Activated CD8-positive, alpha-beta T cell treated with anti-CD3 and anti-CD28 coated beads for 36 hours (primary cell): ENCODE measurements around the gene DPYD. TPM values are rescaled to one million over a fixed set of nuclear protein-coding genes. Genes with fewer than 3 reads are reported as not detected.

ENCODE experiments used
- ATAC-seq: fragments of 200-7000 bp; cut with Tn5 transposase; one replicate; pipeline ENCODE4 v1.10.0; 2021; ENCODE audit warnings: mild to moderate bottlenecking, moderate library complexity
- CTCF ChIA-PET: fragments of 350-600 bp; sonication (Branson Sonifier 250); formaldehyde crosslinking; loops from one replicate; lab custom pipeline; 2021; ENCODE audit warnings: antibody characterized with exemption; lab: Charles Lee
- POLR2A ChIA-PET: fragments of 350-600 bp; sonication (Branson Sonifier 250); formaldehyde crosslinking; loops from one replicate; lab custom pipeline; 2021; ENCODE audit warnings: antibody characterized with exemption; lab: Charles Lee
- DNase-seq: peaks from one replicate; pipeline ENCODE4 v3.0.0-alpha.2; 2020
- H3K27ac Mint-ChIP-seq: one replicate; pipeline ENCODE4 v1.8.0; 2021; ENCODE audit warnings: mild to moderate bottlenecking, mixed read lengths
- H3K27me3 Mint-ChIP-seq: one replicate; pipeline ENCODE4 v1.8.0; 2021; ENCODE audit warnings: mixed read lengths
- H3K36me3 Mint-ChIP-seq: one replicate; pipeline ENCODE4 v1.8.0; 2021; ENCODE audit warnings: low read depth, mixed read lengths
- H3K4me1 Mint-ChIP-seq: one replicate; pipeline ENCODE4 v1.8.0; 2021; ENCODE audit warnings: low read depth, mixed read lengths
- H3K4me3 Mint-ChIP-seq: one replicate; pipeline ENCODE4 v1.8.0; 2021; ENCODE audit warnings: mild to moderate bottlenecking, moderate library complexity, mixed read lengths
- H3K9me3 Mint-ChIP-seq: one replicate; pipeline ENCODE4 v1.8.0; 2021; ENCODE audit warnings: mixed read lengths
- intact Hi-C: fragments of 100-400 bp; cut with micrococcal nuclease; formaldehyde crosslinking; loops from one replicate; pipeline ENCODE4 v1.10.0; 2022
- total RNA-seq, 2 experiments: library from RNA; stranded (reverse); gene quantifications; one replicate each; pipeline ENCODE4 v1.2.3, GENCODE V29; 2021
- TF ChIP-seq, protein P1 (sequence below): fragments of 200-600 bp; IDR thresholded peaks from one replicate; pipeline ENCODE4 v1.8.0; 2022; ENCODE audit warnings: antibody characterized with exemption, mild to moderate bottlenecking

The DPYD gene
- total RNA-seq, 2 experiments from 2014 or later = 10.7 to 10.8 TPM

DNA sequence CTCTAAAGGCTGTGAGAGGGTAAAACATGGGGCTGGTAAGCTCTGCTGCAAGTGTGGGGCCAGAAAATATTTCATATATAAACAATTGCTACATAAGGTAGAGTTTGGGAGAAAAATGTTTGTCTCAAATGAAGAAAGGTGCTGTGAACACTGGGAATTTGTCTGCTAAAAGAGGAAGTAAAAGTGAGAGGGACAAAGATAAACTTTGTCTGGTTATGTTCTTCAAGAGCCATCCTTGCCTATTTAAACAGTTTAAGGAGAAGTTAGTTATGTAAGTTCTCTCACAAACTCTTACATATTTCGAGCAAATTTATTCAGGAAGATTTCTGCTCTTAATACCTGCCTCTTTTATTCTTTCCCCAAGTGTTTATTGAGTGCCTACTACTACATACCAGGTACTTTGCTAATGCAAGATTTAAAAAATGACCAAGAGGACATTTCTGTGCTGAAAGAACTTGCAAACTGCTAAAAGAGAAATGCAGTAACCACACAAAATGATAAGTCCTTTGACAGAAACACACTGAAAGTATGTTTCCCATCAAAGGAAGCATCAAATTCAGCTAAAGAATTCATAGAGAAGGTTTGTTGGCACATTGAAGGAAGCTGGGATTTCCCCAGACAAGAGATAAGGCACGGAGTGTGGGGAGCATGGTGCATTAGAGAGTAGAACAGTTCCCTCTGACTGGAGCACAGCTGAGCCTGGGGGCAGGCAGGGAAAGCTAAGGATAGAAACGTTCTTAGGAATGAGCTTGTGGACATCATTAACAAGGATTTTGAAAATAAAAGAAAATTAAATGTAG lies 650.1 kb downstream of the DPYD start:
- Mint-ChIP-seq H3K4me1 (no peaks in the 10 kb centered on the region), H3K27me3 (no peaks in the 10 kb centered on the region), H3K36me3 (peaks cover 22% of the 10 kb centered on the region), H3K9me3 (peaks cover 5% of the 10 kb centered on the region), H3K4me3 (no peak overlapping the region), H3K27ac (no peak overlapping the region)
- TF ChIP-seq, protein P1, sequence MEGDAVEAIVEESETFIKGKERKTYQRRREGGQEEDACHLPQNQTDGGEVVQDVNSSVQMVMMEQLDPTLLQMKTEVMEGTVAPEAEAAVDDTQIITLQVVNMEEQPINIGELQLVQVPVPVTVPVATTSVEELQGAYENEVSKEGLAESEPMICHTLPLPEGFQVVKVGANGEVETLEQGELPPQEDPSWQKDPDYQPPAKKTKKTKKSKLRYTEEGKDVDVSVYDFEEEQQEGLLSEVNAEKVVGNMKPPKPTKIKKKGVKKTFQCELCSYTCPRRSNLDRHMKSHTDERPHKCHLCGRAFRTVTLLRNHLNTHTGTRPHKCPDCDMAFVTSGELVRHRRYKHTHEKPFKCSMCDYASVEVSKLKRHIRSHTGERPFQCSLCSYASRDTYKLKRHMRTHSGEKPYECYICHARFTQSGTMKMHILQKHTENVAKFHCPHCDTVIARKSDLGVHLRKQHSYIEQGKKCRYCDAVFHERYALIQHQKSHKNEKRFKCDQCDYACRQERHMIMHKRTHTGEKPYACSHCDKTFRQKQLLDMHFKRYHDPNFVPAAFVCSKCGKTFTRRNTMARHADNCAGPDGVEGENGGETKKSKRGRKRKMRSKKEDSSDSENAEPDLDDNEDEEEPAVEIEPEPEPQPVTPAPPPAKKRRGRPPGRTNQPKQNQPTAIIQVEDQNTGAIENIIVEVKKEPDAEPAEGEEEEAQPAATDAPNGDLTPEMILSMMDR = no peak
- POLR2A ChIA-PET = interaction anchor here (0.6 kb wide), 1 partner anchor 776 kb away, joined by 3 read pairs; no protein-coding TSS in a partner anchor
- CTCF ChIA-PET = interaction anchor here (0.9 kb wide), 1 partner anchor 12 kb away, joined by 4 read pairs; no protein-coding TSS in a partner anchor
- DNase-seq (no peak), ATAC-seq (no peak)
- intact Hi-C loops = no loop called here

DNA sequence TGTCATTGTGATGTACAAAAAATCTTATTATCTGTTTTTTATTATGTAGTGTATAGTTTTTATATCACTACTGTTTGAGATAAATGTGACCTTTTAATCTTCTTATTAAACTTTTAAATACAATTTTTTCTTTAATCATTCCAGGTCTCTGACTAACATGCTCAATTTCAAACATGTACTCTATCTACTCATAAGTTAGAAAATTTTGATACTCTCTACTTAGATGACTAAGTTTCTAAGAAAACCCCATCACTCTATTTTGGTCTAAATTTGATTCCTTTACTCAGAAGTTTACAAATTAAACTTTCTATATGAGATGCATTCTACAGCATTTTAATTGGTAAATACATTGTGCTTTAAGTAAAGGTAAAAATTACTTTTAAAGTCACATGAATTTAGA lies 655.2 kb downstream of the DPYD start:
- no peaks in the 10 kb centered on the region for H3K4me1 Mint-ChIP-seq
- H3K27ac Mint-ChIP-seq = no peak overlapping the region
- ATAC-seq (peak; percentile 37), DNase-seq (no peak)
- TF ChIP-seq, protein P1 = no peak
- H3K36me3 Mint-ChIP-seq = peaks cover 17% of the 10 kb centered on the region
- H3K4me3 Mint-ChIP-seq = no peak overlapping the region
- ChIA-PET CTCF (no interaction called here), POLR2A (no interaction called here)
- peaks cover 3% of the 10 kb centered on the region for H3K9me3 Mint-ChIP-seq
- intact Hi-C loops = no loop called here
- H3K27me3 Mint-ChIP-seq = no peaks in the 10 kb centered on the region

DNA sequence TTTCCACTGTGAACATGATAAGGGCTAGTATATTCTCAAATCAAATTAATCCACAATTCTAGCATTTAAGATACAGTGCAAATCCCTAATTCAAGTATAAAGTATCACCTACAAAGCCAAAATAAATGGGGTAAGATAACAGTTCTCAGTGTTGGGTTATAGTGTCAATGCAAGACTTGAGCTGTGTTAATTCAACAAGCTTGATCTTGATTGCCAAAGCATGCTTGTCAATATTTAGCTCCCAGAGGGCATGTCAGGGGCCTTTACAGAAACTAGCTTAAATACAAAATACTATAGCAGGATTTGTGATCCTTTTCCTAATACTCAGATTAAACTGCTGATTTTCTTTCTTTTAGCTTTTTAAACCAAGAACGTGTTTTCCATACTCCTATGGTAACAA lies 658.0 kb downstream of the DPYD start:
- TF ChIP-seq, protein P1 = no peak
- H3K27ac Mint-ChIP-seq = no peak overlapping the region
- no peak overlapping the region for H3K4me3 Mint-ChIP-seq
- POLR2A ChIA-PET = no interaction called here
- peaks cover 3% of the 10 kb centered on the region for H3K9me3 Mint-ChIP-seq
- no peaks in the 10 kb centered on the region for H3K27me3 Mint-ChIP-seq
- H3K36me3 Mint-ChIP-seq = peaks cover 13% of the 10 kb centered on the region
- no peak for DNase-seq
- H3K4me1 Mint-ChIP-seq = no peaks in the 10 kb centered on the region
- intact Hi-C loops = no loop called here
- CTCF ChIA-PET = no interaction called here
- no peak for ATAC-seq

DNA sequence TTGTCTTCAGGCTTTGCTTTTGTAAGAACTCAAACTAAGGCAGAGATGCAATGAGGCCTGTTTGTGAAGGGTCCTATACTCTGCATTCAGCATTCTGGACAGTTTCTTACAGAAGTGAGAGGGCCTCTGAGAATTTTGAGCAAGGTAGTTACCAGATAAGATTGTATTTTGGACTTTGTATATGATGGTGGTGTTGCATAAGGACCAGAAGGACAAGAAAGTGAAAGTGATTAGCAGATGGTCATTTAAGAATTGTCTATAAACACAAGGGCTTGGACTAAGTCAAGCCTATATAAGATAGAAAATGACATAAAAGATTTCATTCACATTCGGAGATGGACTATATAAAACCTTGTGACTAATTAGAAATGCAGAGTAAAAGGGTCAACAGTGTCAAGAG lies 662.2 kb downstream of the DPYD start:
- DNase-seq = no peak
- CTCF ChIA-PET = no interaction called here
- Mint-ChIP-seq H3K36me3 (no peaks in the 10 kb centered on the region), H3K27ac (no peak overlapping the region), H3K4me1 (peaks cover 10% of the 10 kb centered on the region), H3K4me3 (no peak overlapping the region), H3K9me3 (peaks cover 3% of the 10 kb centered on the region), H3K27me3 (no peaks in the 10 kb centered on the region)
- TF ChIP-seq, protein P1 = no peak
- intact Hi-C loops = no loop called here
- POLR2A ChIA-PET = no interaction called here
- no peak for ATAC-seq

DNA sequence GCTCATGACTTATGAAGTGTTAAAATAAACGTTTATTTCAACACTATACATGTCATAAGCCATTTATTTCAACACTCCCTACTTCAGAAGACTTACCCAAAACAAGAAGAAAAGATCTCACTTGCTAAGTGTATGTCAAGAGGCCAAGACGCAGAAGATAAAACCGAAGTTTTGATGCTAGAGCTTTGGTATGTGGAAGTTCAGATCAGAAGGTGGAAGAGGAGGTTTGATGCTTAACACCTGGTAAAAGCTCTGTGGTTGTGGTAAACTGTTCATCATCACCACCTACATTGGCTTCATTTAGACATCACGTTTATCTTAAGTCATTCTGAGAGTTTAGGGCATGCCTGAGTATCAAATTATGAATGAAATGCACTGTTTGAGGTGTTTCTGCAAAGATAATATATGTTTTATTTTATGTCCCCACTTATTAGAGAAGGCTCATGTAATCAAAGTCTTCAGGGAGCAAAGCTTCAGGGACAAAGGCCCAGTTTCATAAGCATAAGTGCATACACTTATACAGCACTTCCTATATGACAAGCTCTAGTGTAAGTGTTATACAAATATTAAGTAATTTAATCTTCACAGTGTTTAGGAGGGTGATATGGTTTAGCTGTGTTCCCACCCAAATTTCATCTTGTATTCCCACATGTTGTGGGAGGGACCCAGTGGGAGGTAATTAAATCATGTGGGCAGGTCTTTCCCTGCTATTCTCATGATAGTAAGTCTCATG lies 665.9 kb downstream of the DPYD start:
- intact Hi-C loops = no loop called here
- Mint-ChIP-seq H3K27ac (no peak overlapping the region), H3K36me3 (peaks cover 2% of the 10 kb centered on the region), H3K4me3 (no peak overlapping the region), H3K4me1 (peaks cover 10% of the 10 kb centered on the region), H3K9me3 (peaks cover 3% of the 10 kb centered on the region), H3K27me3 (no peaks in the 10 kb centered on the region)
- TF ChIP-seq, protein P1 = no peak
- POLR2A ChIA-PET = no interaction called here
- DNase-seq = peak; percentile 2
- ATAC-seq = peak; percentile 68
- CTCF ChIA-PET = interaction anchor here (1.6 kb wide), 1 partner anchor 11 kb away, joined by 5 read pairs; no protein-coding TSS in a partner anchor
